ENCODE results near the gene NISCH.

Gene NISCH

GRCh38 chr3:52473026-52473425 lies 17.6 kb downstream of the NISCH start:
- no peak for DNase-seq

DNA sequence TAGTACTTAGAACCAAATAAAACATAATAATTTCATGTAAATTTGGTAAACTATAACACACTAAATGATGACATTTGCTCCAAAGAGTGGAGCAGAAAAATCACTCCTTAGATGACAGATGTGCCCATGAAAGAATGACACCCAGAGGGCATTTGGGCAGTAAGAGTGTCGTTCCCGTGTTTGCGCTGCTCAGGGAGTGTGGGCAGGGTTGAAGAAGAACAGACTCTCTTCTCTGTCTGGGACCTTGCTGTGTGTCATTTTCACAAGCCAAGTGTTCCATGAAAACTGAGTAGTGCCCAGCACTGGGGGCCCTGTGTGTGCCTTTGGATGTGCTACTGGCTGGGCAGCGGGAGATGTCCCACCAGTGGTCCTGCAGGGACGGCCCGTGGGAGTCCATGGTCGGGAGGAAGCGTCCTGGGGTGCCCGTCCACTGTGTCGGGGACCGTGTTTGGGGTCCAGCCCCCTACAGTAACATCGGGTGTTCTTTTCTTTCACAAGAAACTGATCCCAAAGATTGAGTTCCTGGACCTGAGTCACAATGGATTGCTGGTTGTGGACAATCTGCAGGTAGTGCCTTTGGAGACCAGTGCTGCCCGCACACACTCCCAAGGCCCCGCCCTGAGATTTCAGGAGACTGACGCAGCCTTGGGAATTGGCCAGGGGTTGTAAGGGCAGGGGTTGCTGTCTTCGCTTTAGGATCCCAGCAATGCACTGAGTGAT lies 21.8 kb downstream of the NISCH start:
- DNase-seq = no peak

- no peak for DNase-seq
Observed at GRCh38 chr3:52477796-52478095, 22.3 kb downstream of the NISCH start.

- DNase-seq = no peak
Observed at GRCh38 chr3:52479037-52479876, 23.9 kb downstream of the NISCH start.

DNA sequence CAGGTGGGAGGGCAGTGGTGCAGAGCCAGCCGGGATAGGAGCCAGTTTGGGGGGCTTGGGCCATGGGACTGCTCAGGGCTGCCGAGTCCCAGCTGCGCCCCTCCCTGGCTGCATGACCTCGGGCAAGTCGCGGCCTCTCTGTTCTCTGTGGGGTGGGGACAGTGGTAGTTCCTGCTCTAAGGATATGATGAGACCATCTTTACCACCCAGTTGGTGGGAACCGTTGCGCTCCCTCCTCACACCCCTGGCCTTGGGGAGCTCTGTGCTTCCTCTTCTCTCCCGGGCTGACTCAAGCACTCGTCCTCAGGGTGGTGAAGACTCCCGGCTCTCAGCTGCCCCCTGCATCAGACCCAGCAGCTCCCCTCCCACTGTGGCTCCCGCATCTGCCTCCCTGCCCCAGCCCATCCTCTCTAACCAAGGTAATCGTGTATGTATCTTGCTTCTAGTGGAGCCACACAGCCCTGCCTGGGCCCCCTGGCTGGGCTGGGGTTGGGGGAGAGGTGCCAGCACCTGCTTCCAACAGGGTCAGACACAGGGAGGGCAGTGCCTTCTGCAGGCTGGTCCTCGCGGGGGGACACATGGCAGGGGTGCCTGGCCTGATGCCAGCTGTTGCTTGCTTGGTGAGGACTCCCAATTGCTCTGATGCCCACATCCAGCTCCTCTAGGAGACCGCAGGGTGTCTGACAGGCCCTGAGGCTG lies 24.6 kb downstream of the NISCH start:
- no peak for DNase-seq

DNA sequence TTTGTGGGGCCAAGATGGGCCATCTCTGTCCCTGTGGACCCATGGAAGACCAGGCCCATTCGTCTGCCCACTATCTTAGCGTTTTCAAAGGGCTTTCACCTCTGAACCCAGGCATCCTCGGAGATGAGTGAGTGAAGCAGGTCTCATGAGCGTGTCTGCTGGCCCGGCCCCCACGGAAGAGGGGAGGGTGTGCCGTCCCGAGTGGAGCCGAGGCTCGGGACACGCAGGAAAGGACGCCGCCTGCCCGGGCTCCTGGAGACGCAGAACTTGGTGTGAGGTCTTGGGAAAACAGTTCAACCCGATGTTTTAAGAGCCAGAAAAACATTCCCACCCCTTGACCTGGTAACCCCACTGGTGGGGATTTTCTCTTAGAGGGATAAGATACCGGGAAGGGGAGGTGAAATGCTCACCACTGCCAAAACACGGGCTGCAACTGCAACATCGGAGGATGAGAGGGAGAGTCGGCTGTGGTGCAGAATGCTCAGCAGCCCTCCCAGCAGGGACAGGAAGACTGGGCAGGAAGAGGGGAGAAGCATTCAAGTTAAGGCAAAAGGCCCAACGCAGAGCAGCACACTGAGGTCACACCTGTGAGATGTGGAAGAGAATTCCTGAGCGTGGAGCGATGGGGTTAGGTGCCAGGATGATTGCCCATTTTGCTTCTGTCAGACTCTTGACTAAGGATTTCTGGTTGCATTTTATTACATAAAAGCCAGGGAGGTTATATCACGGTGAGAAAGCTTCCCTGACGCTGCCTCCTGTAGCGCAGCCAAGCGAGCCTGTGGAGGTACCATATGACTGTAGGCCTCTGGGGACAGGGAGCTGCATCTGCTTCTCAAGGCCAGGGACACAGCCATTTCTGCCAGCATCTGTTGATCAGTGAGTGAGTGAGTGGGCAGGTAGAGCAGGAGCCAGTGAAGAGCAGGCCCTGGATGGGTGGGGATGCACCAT lies 25.6 kb downstream of the NISCH start:
- peak in 1 of 2 experiments; percentile 66 for DNase-seq

- no peak for DNase-seq
Observed at GRCh38 chr3:52481819-52482521, 26.6 kb downstream of the NISCH start.

DNA sequence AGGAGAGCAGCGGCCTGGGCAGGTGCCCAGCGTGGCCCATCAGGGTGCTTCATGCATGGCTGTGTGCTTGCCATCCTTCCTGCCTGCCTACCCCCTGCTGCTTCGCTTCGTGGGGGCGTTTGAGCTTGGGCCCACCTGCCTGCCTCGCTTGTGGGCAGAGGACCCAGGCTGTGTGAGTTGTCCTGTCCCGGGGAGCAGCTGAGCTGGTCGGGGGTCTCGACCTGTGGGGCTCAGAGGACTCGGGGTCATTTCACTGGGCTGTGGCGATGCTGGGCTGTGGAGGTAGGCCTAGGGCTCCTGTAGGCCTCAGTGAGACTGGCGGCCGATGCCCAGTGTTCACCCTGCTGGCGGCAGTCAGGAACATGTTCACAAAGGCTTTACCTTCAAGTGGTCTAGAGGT lies 27.7 kb downstream of the NISCH start:
- no peak for DNase-seq

- DNase-seq = no peak
Observed at GRCh38 chr3:52483577-52484381, 28.4 kb downstream of the NISCH start.

DNA sequence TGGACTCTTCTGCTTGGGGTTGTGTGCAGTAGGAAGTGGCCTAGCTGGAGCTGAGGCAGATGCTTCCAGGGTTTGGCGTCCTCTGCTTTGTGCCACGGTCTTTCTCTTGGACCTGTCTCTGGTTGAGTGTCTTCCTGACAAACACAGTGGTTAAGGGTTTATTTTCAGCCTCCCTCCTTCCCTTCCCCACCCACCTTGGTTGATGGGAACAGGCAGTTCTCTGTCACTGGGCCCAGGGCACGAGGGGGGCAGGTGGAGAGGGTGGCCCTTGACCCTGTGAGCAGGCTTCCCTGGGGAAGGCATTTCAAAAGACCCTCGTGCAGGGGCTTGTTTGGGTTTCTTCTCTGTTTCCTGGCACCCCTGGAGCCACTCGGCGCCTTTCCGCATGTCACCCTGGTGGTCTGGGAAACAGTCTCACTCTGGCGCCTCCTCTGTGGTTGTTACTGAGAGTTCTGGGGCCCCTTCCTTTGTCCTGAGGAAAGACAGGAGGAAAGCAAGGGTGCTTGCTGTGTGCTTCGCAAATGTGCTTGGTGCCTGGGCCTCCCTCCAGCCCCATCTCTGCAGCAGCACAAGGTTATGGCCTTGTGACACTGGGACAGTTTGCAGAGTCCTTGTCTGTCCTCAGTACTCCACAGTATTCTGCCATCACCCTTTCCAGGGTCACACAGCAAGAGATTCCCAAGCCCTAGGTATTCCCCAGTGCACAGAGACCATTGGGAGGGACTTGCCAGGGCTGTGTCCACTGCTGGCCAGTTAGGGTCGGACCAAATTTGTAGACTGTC lies 29.5 kb downstream of the NISCH start:
- no peak for DNase-seq

DNA sequence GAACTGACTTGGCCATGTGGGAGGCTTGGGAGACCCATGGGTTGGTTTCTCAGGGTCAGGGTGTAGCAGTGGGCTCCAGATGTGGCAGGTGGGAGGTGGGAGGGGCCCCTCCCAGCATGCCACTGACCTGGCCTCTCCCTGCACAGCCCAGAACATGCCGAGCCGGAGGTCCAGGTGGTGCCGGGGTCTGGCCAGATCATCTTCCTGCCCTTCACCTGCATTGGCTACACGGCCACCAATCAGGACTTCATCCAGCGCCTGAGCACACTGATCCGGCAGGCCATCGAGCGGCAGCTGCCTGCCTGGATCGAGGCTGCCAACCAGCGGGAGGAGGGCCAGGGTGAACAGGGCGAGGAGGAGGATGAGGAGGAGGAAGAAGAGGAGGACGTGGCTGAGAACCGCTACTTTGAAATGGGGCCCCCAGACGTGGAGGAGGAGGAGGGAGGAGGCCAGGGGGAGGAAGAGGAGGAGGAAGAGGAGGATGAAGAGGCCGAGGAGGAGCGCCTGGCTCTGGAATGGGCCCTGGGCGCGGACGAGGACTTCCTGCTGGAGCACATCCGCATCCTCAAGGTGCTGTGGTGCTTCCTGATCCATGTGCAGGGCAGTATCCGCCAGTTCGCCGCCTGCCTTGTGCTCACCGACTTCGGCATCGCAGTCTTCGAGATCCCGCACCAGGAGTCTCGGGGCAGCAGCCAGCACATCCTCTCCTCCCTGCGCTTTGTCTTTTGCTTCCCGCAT lies 31.8 kb downstream of the NISCH start:
- no peak for DNase-seq

- no peak for DNase-seq
Observed at GRCh38 chr3:52487788-52488691, 32.6 kb downstream of the NISCH start.

DNA sequence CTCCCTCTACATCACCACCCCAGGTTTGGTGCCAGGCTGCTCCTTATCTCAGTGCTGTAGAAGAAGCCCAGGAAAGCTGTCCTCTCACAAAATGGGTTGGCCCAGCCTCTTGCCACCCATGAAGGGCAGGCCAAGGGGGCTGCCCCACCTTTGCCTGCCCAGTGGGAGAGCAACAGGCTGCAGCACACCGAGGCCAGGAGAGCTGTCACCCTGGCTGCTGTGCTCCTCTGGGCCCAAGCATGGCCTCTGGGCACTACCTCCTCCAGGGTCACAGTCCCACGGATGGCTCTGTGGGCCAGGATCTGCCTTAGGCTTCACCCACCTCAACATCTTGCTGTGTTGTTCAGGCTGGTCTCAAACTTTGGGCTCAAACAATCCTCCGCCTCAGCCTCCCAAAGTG lies 33.3 kb downstream of the NISCH start:
- no peak for DNase-seq

GRCh38 chr3:52489453-52489852 lies 34.0 kb downstream of the NISCH start:
- DNase-seq = no peak

DNA sequence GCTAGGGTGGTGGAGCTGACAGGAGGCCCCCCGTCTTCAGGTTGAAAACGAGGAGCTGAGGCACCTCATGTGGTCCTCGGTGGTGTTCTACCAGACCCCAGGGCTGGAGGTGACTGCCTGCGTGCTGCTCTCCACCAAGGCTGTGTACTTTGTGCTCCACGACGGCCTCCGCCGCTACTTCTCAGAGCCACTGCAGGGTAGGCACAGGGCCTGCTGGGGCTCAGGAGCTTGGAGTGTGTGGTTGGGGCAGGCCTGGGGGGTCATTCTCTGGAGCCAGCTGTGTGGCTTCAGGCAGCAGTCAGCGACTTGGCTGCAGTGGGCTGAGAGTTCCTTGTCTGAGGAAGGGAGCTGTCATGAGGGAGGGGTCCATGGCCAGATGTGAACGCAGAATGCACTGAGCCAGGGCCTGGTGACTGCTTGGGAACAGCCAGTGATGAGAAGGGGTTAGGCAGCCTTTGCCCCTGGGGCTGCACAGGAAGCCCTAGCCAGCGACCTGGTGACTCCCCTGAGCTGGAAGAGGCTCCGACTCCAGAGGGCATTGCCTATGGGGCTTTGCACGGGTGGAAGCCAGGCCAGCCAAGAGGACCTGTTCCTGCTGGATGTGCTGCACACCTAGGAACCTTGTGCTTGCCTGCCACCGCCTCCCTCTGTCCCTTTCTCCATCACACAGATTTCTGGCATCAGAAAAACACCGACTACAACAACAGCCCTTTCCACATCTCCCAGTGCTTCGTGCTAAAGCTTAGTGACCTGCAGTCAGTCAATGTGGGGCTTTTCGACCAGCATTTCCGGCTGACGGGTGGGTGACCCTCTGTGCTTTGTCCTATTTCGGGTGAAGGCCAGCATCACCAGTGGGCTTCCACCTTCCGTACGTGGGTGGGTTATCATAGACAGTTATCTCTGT lies 34.9 kb downstream of the NISCH start:
- DNase-seq = no peak

- DNase-seq = no peak
Observed at GRCh38 chr3:52490939-52491526, 35.6 kb downstream of the NISCH start.

GRCh38 chr3:52492059-52492458 lies 36.7 kb downstream of the NISCH start:
- no peak for DNase-seq

Measured in NCI-H524 (cell line).